Transverse colon (tissue), 4 donors: Measurements from ENCODE around the gene CAMTA1.

Experiments used
- POLR2AphosphoS5 ChIP-seq, 3 donors: sonication (generic); formaldehyde crosslinking; IDR thresholded peaks; one replicate each; pipeline ENCODE4 v1.6.1; 2016; ENCODE audit warnings: antibody characterized with exemption in 3 of 3
- TF ChIP-seq, protein P1 (sequence below), 5 experiments: fragments of 200-600 bp in 3 of 5; fragments of 450-650 bp in 2 of 5; sonication (generic) in 3 of 5; IDR thresholded peaks; 1 replicate in 2 of 5; 2 replicates in 3 of 5; pipeline ENCODE4 v1.5.1; 2016 to 2017; ENCODE audit warnings: antibody characterized with exemption in 5 of 5, inconsistent platforms in 3 of 5, mild to moderate bottlenecking in 2 of 5, moderate library complexity in 1 of 5

DNA sequence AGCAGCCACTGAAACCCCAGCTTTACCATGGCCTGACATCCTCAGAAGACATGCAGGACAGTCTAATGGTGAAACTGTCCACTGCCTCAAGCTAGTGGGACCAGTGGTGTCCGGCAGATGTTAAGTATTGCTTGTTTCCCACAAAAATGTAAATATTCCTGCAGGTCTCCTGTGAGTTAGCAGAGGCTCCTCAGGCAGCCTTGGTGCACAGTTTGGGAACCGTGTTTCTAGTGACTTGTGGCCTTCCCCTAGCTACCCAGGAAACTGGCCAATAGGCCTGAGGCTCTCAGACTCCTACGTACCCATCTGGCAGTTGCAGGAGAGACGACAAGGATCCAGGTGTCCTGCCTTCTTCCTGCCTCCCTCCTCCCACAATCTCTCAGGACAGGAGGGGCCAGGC lies 142.4 kb downstream of the CAMTA1 start:
- TF ChIP-seq, protein P1, sequence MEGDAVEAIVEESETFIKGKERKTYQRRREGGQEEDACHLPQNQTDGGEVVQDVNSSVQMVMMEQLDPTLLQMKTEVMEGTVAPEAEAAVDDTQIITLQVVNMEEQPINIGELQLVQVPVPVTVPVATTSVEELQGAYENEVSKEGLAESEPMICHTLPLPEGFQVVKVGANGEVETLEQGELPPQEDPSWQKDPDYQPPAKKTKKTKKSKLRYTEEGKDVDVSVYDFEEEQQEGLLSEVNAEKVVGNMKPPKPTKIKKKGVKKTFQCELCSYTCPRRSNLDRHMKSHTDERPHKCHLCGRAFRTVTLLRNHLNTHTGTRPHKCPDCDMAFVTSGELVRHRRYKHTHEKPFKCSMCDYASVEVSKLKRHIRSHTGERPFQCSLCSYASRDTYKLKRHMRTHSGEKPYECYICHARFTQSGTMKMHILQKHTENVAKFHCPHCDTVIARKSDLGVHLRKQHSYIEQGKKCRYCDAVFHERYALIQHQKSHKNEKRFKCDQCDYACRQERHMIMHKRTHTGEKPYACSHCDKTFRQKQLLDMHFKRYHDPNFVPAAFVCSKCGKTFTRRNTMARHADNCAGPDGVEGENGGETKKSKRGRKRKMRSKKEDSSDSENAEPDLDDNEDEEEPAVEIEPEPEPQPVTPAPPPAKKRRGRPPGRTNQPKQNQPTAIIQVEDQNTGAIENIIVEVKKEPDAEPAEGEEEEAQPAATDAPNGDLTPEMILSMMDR (IDR thresholded peaks at IDR 0.05), result no peak
- no peak for TF ChIP-seq POLR2AphosphoS5 (IDR thresholded peaks at IDR 0.05)
